Melanocyte of skin (primary cell): ENCODE data around the gene NPM3. TPM values are rescaled to one million over a fixed set of nuclear protein-coding genes. Genes with fewer than 3 reads are reported as not detected.

ENCODE experiments used
- total RNA-seq, 2 donors: library from RNA; depleted of rRNA; stranded (reverse); fragments of >200 nt; gene quantifications; 2 replicates each; pipeline ENCODE4 v1.2.3, GENCODE V29; 2012

Gene NPM3
- 100 to 1,000 TPM in 1 of 2 donors, 10 to 100 TPM in 1; 45.1 to 110 TPM for total RNA-seq

GRCh38 chr10:101782811-101783735, at the start of gene NPM3:
TSS of gene NPM3 (minus strand) at chr10:101783446. CDS start at chr10:101783390, 56 bp downstream.

GRCh38 chr10:101818119-101818871, 35.0 kb upstream of the NPM3 start, which contains the start of gene OGA:
TSS of gene OGA (minus strand) at chr10:101818444. CDS start at chr10:101818022, 422 bp downstream.

GRCh38 chr10:101775273-101776160, 7.7 kb downstream of the NPM3 start, which contains the start of gene FGF8:
TSS of gene FGF8 (minus strand) at chr10:101776114. CDS start at chr10:101775900, 214 bp downstream.

Other genes with a start within 250 kb of the NPM3 start
- gene POLL, start 195.2 kb downstream of the NPM3 start, total RNA-seq: 1 to 10 TPM; 7.9 to 8.7 TPM
- gene DPCD, start 195.1 kb downstream of the NPM3 start, total RNA-seq: 10 to 100 TPM; 16.2 to 20.6 TPM
- gene FBXW4, start 88.3 kb downstream of the NPM3 start, total RNA-seq: 10 to 100 TPM; 20.6 to 24.6 TPM
- gene FGF8, start 7.3 kb downstream of the NPM3 start, total RNA-seq: under 1 TPM in 1 of 2 donors, not detected in 1; 0.69 TPM
- 10 to 100 TPM; 60.6 to 63.3 TPM for gene OGA, start 35.0 kb upstream of the NPM3 start, total RNA-seq
- 1 to 10 TPM; 1.7 to 2.0 TPM for gene KCNIP2, start 60.4 kb upstream of the NPM3 start, total RNA-seq